Uterus (tissue), 2 donors: ENCODE results near the gene DNAH1.

Source experiments
- POLR2A ChIP-seq, 2 donors: fragments of 450-650 bp; IDR thresholded peaks; one replicate each; pipeline ENCODE4 v1.6.1; 2016; ENCODE audit warnings: antibody characterized with exemption in 2 of 2, mild to moderate bottlenecking in 1 of 2, moderate library complexity in 1 of 2
- TF ChIP-seq, protein P1 (sequence below), 4 experiments: fragments of 200-600 bp in 2 of 4; fragments of 450-650 bp in 2 of 4; sonication (generic) in 2 of 4; IDR thresholded peaks; one replicate each; pipeline ENCODE4 v1.5.1; 2016 to 2019; ENCODE audit warnings: antibody characterized with exemption in 4 of 4, mild to moderate bottlenecking in 2 of 4, moderate library complexity in 1 of 4

DNA sequence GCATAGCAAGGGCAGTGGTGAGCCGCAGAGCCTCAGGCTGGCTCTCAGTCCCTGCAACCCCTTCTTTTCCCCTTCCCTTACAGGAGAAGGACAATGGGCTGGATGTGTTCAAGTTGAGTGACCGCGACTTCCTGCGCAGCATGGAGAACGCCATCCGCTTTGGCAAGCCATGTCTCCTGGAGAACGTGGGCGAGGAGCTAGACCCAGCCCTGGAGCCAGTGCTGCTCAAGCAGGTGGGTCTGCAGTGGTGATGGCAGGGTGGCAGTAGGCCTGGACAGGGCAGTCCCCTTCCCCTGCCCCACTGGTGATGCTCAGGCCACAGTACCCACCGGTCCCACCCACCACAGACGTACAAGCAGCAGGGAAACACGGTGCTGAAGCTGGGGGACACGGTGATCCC is 75.0 kb downstream of the DNAH1 start:
- TF ChIP-seq, protein P1, sequence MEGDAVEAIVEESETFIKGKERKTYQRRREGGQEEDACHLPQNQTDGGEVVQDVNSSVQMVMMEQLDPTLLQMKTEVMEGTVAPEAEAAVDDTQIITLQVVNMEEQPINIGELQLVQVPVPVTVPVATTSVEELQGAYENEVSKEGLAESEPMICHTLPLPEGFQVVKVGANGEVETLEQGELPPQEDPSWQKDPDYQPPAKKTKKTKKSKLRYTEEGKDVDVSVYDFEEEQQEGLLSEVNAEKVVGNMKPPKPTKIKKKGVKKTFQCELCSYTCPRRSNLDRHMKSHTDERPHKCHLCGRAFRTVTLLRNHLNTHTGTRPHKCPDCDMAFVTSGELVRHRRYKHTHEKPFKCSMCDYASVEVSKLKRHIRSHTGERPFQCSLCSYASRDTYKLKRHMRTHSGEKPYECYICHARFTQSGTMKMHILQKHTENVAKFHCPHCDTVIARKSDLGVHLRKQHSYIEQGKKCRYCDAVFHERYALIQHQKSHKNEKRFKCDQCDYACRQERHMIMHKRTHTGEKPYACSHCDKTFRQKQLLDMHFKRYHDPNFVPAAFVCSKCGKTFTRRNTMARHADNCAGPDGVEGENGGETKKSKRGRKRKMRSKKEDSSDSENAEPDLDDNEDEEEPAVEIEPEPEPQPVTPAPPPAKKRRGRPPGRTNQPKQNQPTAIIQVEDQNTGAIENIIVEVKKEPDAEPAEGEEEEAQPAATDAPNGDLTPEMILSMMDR (IDR thresholded peaks at IDR 0.05): no peak
- no peak for TF ChIP-seq POLR2A (IDR thresholded peaks at IDR 0.05)
